OCI-LY3 (cell line): ENCODE measurements around the gene GPR37.

ENCODE experiments used
- EZH2phosphoT487 ChIP-seq: fragments of 200-600 bp; shearing (Covaris generic); IDR thresholded peaks from 2 replicates; pipeline ENCODE4 v1.6.1; 2018; ENCODE audit warnings: antibody characterized with exemption, mixed run types, low read depth
- TF ChIP-seq, protein P1 (sequence below): fragments of 200-600, 300-600 bp; sonication (generic); IDR thresholded peaks from 2 replicates; pipeline ENCODE4 v1.5.1; 2014; ENCODE audit warnings: antibody characterized with exemption, low read length, low read depth

DNA sequence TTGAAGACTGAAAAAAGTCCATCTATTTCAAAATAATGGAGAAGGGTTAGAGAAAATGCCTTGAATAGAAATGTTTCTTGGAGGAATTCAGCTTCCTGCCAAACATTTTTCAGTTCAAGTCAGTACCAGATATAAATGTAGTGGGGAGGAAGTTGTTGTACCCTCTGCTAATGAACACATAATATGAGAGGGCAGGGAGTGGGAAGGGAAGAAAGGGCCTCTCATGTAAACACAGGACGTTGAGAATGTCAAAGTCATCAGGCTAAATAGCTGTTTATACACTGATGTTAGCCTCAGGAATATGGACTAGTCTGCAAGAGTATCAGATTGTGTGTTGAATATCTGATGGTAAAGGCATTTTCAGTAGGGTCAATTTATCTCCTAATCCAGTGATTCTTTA, 37.0 kb downstream of the GPR37 start:
- TF ChIP-seq, protein P1, sequence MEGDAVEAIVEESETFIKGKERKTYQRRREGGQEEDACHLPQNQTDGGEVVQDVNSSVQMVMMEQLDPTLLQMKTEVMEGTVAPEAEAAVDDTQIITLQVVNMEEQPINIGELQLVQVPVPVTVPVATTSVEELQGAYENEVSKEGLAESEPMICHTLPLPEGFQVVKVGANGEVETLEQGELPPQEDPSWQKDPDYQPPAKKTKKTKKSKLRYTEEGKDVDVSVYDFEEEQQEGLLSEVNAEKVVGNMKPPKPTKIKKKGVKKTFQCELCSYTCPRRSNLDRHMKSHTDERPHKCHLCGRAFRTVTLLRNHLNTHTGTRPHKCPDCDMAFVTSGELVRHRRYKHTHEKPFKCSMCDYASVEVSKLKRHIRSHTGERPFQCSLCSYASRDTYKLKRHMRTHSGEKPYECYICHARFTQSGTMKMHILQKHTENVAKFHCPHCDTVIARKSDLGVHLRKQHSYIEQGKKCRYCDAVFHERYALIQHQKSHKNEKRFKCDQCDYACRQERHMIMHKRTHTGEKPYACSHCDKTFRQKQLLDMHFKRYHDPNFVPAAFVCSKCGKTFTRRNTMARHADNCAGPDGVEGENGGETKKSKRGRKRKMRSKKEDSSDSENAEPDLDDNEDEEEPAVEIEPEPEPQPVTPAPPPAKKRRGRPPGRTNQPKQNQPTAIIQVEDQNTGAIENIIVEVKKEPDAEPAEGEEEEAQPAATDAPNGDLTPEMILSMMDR, result no peak
- no peak for TF ChIP-seq EZH2phosphoT487
